GM10248 (cell line): ENCODE measurements around the gene CADPS.

Experiments used
- CTCF ChIA-PET: fragments of 300-600 bp; sonication (Branson Sonifier 250); formaldehyde crosslinking; extraction: SDS; loops from one replicate; lab custom pipeline; 2021; ENCODE audit warnings: antibody characterized with exemption; lab: Yijun Ruan, JAX
- POLR2A ChIA-PET: fragments of 350-650 bp; sonication (Branson Sonifier 250); formaldehyde crosslinking; extraction: SDS; loops from one replicate; lab custom pipeline; 2020; ENCODE audit warnings: antibody characterized with exemption; lab: Yijun Ruan, JAX
- DNase-seq: peaks from one replicate; pipeline ENCODE4 v3.0.0; 2012; ENCODE audit errors: extremely low spot score
- TF ChIP-seq, protein P1 (sequence below): IDR thresholded peaks from 2 replicates; pipeline ENCODE4 v1.5.1; 2012; ENCODE audit warnings: mild to moderate bottlenecking, low read depth; ENCODE audit errors: extremely low read depth, missing control alignments, control extremely low read depth

CADPS gene

DNA sequence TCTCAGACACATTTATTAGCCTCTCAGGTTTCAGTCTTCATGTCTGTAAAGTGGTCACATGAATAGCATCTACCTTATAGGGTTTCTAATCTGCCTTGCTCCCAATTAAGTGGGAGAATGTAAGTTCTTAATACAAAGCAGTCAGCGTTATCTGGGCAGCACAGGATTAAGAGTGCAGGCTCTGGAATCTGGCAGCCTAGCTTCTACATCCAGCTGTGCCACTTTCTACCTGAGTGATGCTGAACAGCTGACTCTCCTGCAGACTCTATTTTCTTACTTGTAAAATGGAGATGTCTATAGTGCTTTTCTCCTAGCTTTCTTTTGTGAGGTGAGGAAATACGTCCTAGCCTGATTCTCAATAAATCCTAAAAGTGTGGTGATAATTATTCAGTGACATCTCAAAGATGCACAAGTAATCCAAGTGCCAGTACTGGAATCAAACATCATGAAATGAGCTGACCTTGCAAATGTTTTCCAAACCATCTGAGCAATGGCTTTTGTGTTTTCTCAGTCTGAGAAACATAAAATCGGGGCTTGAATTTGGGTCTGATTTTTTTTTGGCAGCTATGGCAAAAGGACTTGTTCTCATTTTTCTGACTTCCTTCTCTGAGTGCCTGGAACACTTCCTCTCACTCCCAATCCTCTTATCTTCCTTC lies 269.7 kb downstream of the CADPS start:
- TF ChIP-seq, protein P1, sequence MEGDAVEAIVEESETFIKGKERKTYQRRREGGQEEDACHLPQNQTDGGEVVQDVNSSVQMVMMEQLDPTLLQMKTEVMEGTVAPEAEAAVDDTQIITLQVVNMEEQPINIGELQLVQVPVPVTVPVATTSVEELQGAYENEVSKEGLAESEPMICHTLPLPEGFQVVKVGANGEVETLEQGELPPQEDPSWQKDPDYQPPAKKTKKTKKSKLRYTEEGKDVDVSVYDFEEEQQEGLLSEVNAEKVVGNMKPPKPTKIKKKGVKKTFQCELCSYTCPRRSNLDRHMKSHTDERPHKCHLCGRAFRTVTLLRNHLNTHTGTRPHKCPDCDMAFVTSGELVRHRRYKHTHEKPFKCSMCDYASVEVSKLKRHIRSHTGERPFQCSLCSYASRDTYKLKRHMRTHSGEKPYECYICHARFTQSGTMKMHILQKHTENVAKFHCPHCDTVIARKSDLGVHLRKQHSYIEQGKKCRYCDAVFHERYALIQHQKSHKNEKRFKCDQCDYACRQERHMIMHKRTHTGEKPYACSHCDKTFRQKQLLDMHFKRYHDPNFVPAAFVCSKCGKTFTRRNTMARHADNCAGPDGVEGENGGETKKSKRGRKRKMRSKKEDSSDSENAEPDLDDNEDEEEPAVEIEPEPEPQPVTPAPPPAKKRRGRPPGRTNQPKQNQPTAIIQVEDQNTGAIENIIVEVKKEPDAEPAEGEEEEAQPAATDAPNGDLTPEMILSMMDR: no peak
- DNase-seq: no peak
- POLR2A ChIA-PET: no interaction called here

DNA sequence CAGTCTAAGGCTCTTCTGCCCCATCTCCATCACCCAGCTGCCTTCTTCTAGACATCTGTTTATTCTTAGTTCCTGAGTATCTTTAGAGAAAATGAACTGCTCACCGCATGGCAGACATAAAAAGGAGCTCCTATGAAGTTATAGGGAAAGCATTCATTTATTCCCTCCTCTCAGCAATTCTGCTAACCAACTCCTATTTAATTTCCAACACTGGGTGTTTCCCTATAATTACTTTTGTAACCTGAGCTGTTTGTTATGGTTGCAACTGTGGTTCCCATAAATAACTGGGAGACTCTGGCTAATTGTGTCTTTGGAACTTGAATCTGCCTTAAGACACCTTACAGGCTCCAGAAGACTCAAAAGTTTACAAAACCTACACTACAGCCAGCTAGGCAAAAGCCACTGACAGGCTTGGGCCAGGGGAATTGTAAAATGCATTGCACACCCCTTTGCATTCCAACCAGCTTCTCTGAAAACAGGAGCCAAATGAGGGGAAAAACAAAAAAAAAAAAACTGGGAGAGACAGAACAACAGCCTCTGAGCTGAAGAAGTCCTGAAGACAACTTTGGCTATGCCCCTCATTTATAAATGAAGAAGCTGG lies 270.4 kb downstream of the CADPS start:
- ChIA-PET POLR2A (no interaction called here), CTCF (interaction anchor here (1.7 to 2.2 kb wide), 2 partner anchors 10 to 18 kb away, joined by 6 to 9 read pairs; no protein-coding TSS in a partner anchor)
- TF ChIP-seq, protein P1: no peak
- no peak for DNase-seq

More for the DNA sequence above, 269.7 kb downstream of the CADPS start:
- CTCF ChIA-PET: interaction anchor here (1.5 to 2.2 kb wide), 3 partner anchors 10 to 26 kb away, joined by 4 to 9 read pairs (median 6); no protein-coding TSS in a partner anchor

DNA sequence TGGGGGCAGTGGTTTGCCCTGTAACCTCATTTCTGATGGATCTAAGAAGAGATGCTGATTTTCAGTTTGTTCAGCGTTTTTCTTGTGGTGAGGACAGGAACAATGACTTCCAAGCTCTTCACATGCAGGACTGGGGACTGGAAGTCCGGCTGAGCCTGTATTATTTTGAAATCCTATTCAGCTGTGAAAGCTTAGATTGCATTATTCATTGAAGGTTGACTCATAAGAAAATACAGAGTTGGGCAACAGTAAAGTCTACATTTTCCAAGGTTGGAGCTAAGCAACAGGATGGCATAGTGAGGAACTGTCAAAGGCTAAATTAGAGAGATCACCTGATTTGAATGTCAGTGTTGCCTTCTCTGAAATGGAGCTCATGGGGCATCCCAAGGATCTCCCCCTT lies 270.9 kb downstream of the CADPS start:
- CTCF ChIA-PET: interaction anchor here (1.7 to 2.2 kb wide), 2 partner anchors 11 to 19 kb away, joined by 6 to 9 read pairs; no protein-coding TSS in a partner anchor
- TF ChIP-seq, protein P1: no peak
- POLR2A ChIA-PET: no interaction called here
- no peak for DNase-seq

DNA sequence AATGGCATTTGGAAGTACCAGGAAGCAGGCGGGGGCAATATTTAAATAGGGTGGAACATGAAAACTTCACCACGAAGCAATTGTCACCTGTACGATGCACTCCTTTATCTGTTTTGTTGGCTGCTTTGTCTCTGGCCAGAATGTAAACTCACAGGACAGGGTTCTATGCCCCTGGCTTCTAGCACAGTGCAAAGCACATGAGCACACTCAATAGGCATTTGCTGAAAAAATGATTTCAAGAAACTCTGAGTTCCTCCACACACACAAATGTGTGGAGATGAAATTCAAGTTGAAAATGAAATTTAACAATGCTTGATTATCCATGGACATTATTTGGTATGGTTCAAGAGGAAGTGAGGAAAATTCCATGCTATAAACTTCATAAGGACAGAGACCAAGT lies 272.2 kb downstream of the CADPS start:
- TF ChIP-seq, protein P1: no peak
- POLR2A ChIA-PET: no interaction called here
- no peak for DNase-seq
- CTCF ChIA-PET: no interaction called here

DNA sequence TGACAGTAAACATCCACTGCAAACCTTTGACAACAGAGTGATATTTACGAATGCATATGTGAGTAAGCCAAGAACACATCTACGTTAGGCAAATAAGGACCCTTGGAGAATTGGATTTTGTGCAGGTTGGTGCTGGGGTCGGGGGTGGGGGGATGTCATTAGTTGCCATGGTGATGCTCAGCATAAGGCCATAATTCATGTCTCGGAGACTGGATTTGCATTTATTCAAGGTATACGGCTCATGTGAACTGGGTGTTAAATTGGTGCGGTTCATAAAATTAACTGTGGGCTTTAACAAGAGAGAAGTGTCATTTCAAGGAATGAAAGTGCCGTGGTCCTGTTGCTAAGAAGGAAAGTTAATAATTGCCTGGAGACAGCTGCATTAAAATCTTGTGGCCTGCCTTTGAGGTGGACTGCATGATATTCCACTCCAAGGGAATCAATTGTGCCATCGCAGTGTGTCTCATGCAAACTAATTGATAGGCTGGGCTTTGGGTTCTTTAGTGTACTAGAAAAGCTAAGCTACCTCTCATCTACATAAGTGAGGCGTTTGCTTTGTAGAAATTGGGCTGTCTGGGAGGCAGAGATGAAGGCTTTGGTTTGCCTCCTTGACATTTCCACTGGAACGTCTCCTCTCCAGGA lies 273.0 kb downstream of the CADPS start:
- CTCF ChIA-PET: no interaction called here
- TF ChIP-seq, protein P1: no peak
- POLR2A ChIA-PET: no interaction called here
- no peak for DNase-seq

DNA sequence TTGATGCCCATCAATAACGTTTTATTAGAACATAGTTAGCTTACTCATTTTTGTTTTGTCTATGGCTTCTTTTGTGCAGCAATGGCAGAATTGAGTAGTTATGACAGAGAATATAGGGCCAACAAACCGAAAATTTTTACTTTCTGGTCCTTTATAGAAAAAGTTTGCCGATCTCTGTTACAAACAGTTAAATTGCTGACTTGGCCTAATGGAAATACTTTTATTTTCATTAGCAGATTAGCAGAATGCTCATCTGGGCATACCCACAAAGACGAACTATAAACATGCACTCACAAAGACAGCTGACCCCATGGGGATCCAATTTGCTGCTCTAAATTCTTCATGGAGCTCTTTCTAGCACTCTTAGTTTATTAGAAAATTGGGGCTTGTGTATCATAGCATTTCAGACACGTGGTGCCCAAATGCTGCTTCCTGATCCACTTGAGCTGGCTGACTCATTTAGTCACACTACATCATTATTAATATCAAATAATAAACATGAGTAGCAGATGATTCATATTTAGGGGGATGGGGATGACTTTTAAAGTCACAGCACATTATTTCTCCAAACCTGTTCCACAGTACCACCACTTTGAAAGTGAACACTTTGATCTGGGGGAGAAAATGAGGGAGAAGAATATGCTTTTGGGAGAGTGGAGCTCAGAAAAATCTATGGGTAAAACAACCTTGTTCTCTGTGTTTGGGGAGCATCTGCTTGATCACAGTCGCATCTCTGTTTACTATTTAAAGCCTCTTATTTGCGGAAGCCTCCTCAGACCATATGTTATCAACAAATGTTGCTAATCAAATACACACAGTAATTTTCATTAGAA lies 273.8 kb downstream of the CADPS start:
- CTCF ChIA-PET: interaction anchor here (0.7 to 1.0 kb wide), 2 partner anchors 8 to 13 kb away, joined by 3 read pairs; no protein-coding TSS in a partner anchor

More for the DNA sequence above, 273.8 kb downstream of the CADPS start:
- no peak for DNase-seq
- POLR2A ChIA-PET: no interaction called here
- TF ChIP-seq, protein P1: no peak
